Peyer's patch (tissue), 4 donors: ENCODE results near the gene AHCY.
"Not testable (repeated sequence)": the region's sequence is repeated elsewhere in the genome, so short reads cannot be mapped to it uniquely, and the experiment has no call there.

Experiments
- POLR2A ChIP-seq, 2 donors: fragments of 450-650 bp; IDR thresholded peaks; one replicate each; pipeline ENCODE4 v1.5.1; 2017; ENCODE audit warnings: antibody characterized with exemption in 2 of 2, mild to moderate bottlenecking in 2 of 2, moderate library complexity in 2 of 2
- TF ChIP-seq, protein P1 (sequence below), 6 experiments: fragments of 450-650 bp in 4 of 6; fragments of 200-600 bp in 2 of 6; sonication (generic) in 1 of 6; IDR thresholded peaks; one replicate each; pipeline ENCODE4 v1.5.1; 2017 to 2019; ENCODE audit warnings: antibody characterized with exemption in 6 of 6, mild to moderate bottlenecking in 3 of 6, moderate library complexity in 1 of 6

GRCh38 chr20:34252431-34253086, 50.6 kb downstream of the AHCY start:
- TF ChIP-seq, protein P1, sequence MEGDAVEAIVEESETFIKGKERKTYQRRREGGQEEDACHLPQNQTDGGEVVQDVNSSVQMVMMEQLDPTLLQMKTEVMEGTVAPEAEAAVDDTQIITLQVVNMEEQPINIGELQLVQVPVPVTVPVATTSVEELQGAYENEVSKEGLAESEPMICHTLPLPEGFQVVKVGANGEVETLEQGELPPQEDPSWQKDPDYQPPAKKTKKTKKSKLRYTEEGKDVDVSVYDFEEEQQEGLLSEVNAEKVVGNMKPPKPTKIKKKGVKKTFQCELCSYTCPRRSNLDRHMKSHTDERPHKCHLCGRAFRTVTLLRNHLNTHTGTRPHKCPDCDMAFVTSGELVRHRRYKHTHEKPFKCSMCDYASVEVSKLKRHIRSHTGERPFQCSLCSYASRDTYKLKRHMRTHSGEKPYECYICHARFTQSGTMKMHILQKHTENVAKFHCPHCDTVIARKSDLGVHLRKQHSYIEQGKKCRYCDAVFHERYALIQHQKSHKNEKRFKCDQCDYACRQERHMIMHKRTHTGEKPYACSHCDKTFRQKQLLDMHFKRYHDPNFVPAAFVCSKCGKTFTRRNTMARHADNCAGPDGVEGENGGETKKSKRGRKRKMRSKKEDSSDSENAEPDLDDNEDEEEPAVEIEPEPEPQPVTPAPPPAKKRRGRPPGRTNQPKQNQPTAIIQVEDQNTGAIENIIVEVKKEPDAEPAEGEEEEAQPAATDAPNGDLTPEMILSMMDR (IDR thresholded peaks at IDR 0.05) = not testable (repeated sequence)
- TF ChIP-seq POLR2A (IDR thresholded peaks at IDR 0.05) = not testable (repeated sequence)
